Pulmonary artery endothelial cell (primary cell): ENCODE results near the gene MLF2. TPM values are rescaled to one million over a fixed set of nuclear protein-coding genes. Genes with fewer than 3 reads are reported as not detected.

ENCODE experiments used
- total RNA-seq: library from RNA; depleted of rRNA; stranded (reverse); fragments of >200 nt; gene quantifications from 2 replicates; pipeline ENCODE4 v1.2.3, GENCODE V29; 2014

The MLF2 gene
- total RNA-seq, 1 donor from 2014 or later: 56.9 TPM

Other genes starting within 250 kb of the MLF2 start
- 6,666 and 8,207 TPM in 2 replicates for gene GAPDH, start 218.6 kb downstream of the MLF2 start, total RNA-seq
- gene IFFO1, start 197.1 kb downstream of the MLF2 start, total RNA-seq: 8.3 and 9.0 TPM in 2 replicates
- 20.7 and 30.5 TPM in 2 replicates for gene NOP2, start 184.8 kb downstream of the MLF2 start, total RNA-seq
- 205 and 216 TPM in 2 replicates for gene CHD4, start 145.8 kb downstream of the MLF2 start, total RNA-seq
- gene LPAR5, start 117.2 kb downstream of the MLF2 start, total RNA-seq: 0.04 and 0.07 TPM in 2 replicates
- gene ACRBP, start 105.7 kb downstream of the MLF2 start, total RNA-seq: 0.11 and 0.26 TPM in 2 replicates
- 26.0 and 31.9 TPM in 2 replicates for gene ING4, start 90.0 kb downstream of the MLF2 start, total RNA-seq
- 9.5 and 12.0 TPM in 2 replicates for gene ZNF384, start 63.8 kb downstream of the MLF2 start, total RNA-seq
- gene PIANP, start 52.3 kb downstream of the MLF2 start, total RNA-seq: not detected in 2 replicates
- gene COPS7A, start 29.1 kb downstream of the MLF2 start, total RNA-seq: 54.8 and 71.4 TPM in 2 replicates
- 45.2 and 61.3 TPM in 2 replicates for gene PTMS, start 13.2 kb upstream of the MLF2 start, total RNA-seq
- 0.11 and 0.13 TPM in 2 replicates for gene LAG3, start 19.4 kb upstream of the MLF2 start, total RNA-seq
- gene CD4, start 36.4 kb upstream of the MLF2 start, total RNA-seq: 0.07 TPM in 1 of 2 replicates, not detected in the other
- gene GPR162, start 68.7 kb upstream of the MLF2 start, total RNA-seq: 9.0 and 13.5 TPM in 2 replicates
- gene P3H3, start 75.3 kb upstream of the MLF2 start, total RNA-seq: 66.5 and 83.1 TPM in 2 replicates
- 0.79 and 1.4 TPM in 2 replicates for gene GNB3, start 87.8 kb upstream of the MLF2 start, total RNA-seq
- gene CDCA3, start 98.1 kb upstream of the MLF2 start, total RNA-seq: 11.0 and 27.2 TPM in 2 replicates
- 105 and 132 TPM in 2 replicates for gene USP5, start 99.0 kb upstream of the MLF2 start, total RNA-seq
- 941 and 1,374 TPM in 2 replicates for gene TPI1, start 114.4 kb upstream of the MLF2 start, total RNA-seq
- 3.1 and 5.8 TPM in 2 replicates for gene SPSB2, start 120.2 kb upstream of the MLF2 start, total RNA-seq
- gene LRRC23, start 151.7 kb upstream of the MLF2 start, total RNA-seq: 4.4 TPM in 2 replicates
- 8.8 and 12.6 TPM in 2 replicates for gene ENO2, start 161.4 kb upstream of the MLF2 start, total RNA-seq
- gene ATN1, start 174.8 kb upstream of the MLF2 start, total RNA-seq: 6.1 and 6.7 TPM in 2 replicates
- not detected in 2 replicates for gene RNU7-1, start 190.7 kb upstream of the MLF2 start, total RNA-seq
- 68.2 and 84.6 TPM in 2 replicates for gene C12orf57, start 190.9 kb upstream of the MLF2 start, total RNA-seq
- gene PTPN6, start 198.2 kb upstream of the MLF2 start, total RNA-seq: 0.13 and 0.60 TPM in 2 replicates
- 182 and 215 TPM in 2 replicates for gene PHB2, start 217.5 kb upstream of the MLF2 start, total RNA-seq
- 47.9 and 85.6 TPM in 2 replicates for gene EMG1, start 217.8 kb upstream of the MLF2 start, total RNA-seq